Measurements from ENCODE around the gene CPXM2. TPM values are rescaled to one million over a fixed set of nuclear protein-coding genes. Genes with fewer than 3 reads are reported as not detected.

CPXM2 gene
- total RNA-seq, 1 donor from 2014 or later, result 0.33 TPM

DNA sequence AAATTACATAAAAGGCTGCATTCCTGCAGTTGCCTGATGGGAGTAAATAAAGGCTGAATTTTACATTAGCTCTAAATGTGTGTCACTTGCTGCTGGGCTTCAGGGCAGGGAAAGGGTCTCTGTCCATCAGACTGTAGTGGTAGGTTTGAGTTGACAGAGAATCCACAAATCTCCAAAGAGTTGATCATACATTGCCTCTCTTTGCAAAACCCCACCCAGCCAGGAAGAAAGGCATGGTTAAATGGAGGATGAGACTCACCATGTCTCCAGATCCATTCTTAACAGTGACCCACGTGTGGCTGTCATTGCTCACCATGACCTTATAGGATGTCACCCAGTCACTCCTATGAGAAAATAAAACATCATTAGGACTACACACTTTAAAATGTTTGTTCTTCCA lies 92.8 kb downstream of the CPXM2 start:
- Mint-ChIP-seq H3K4me1 (ENCODE audit: unreplicated experiment) (peaks cover 14% of the 10 kb centered on the region), H3K9me3 (ENCODE audit: unreplicated experiment) (no peaks in the 10 kb centered on the region), H3K27me3 (ENCODE audit: unreplicated experiment) (peaks cover 2% of the 10 kb centered on the region), H3K36me3 (ENCODE audit: low read depth, unreplicated experiment) (no peaks in the 10 kb centered on the region), H3K27ac (ENCODE audit: unreplicated experiment) (no peak overlapping the region), H3K4me3 (ENCODE audit: unreplicated experiment) (no peak overlapping the region)
- TF ChIP-seq, protein P1, sequence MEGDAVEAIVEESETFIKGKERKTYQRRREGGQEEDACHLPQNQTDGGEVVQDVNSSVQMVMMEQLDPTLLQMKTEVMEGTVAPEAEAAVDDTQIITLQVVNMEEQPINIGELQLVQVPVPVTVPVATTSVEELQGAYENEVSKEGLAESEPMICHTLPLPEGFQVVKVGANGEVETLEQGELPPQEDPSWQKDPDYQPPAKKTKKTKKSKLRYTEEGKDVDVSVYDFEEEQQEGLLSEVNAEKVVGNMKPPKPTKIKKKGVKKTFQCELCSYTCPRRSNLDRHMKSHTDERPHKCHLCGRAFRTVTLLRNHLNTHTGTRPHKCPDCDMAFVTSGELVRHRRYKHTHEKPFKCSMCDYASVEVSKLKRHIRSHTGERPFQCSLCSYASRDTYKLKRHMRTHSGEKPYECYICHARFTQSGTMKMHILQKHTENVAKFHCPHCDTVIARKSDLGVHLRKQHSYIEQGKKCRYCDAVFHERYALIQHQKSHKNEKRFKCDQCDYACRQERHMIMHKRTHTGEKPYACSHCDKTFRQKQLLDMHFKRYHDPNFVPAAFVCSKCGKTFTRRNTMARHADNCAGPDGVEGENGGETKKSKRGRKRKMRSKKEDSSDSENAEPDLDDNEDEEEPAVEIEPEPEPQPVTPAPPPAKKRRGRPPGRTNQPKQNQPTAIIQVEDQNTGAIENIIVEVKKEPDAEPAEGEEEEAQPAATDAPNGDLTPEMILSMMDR (IDR thresholded peaks at IDR 0.05; ENCODE audit: unreplicated experiment), result no peak
- no peak for DNase-seq (ENCODE audit: low spot score)

DNA sequence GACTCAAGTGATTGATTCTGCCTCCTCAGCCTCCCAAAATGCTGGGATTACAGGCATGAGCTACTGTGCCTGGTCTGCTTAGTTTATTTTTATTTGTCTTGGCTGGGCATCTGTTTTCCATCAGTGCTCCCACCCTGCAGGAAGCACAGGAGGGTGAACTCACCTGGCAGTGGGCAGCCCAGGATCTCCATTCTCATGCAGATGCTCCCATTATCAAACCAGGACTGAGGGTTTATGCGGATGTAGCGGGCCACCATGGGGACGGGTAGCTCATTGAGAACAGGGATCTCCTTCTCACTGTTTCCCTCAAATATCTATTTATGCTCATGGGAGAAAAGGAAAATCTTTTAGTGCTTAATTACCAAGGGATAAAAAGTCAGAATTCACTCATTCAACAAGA lies 93.8 kb downstream of the CPXM2 start:
- peaks cover 14% of the 10 kb centered on the region for H3K4me1 Mint-ChIP-seq (ENCODE audit: unreplicated experiment)
- H3K27me3 Mint-ChIP-seq (ENCODE audit: unreplicated experiment), result peaks cover 2% of the 10 kb centered on the region
- DNase-seq (ENCODE audit: low spot score), result no peak
- no peak overlapping the region for H3K4me3 Mint-ChIP-seq (ENCODE audit: unreplicated experiment)
- TF ChIP-seq, protein P1 (IDR thresholded peaks at IDR 0.05; ENCODE audit: unreplicated experiment), result no peak
- no peak overlapping the region for H3K27ac Mint-ChIP-seq (ENCODE audit: unreplicated experiment)
- no peaks in the 10 kb centered on the region for H3K9me3 Mint-ChIP-seq (ENCODE audit: unreplicated experiment)
- no peaks in the 10 kb centered on the region for H3K36me3 Mint-ChIP-seq (ENCODE audit: low read depth, unreplicated experiment)

GRCh38 chr10:123796736-123797135 lies 94.9 kb downstream of the CPXM2 start:
- Mint-ChIP-seq H3K27me3 (ENCODE audit: unreplicated experiment) (peaks cover 5% of the 10 kb centered on the region), H3K36me3 (ENCODE audit: low read depth, unreplicated experiment) (no peaks in the 10 kb centered on the region), H3K9me3 (ENCODE audit: unreplicated experiment) (peaks cover under 1% of the 10 kb centered on the region), H3K4me1 (ENCODE audit: unreplicated experiment) (peaks cover 18% of the 10 kb centered on the region), H3K27ac (ENCODE audit: unreplicated experiment) (no peak overlapping the region), H3K4me3 (ENCODE audit: unreplicated experiment) (no peak overlapping the region)
- TF ChIP-seq, protein P1 (IDR thresholded peaks at IDR 0.05; ENCODE audit: unreplicated experiment), result no peak
- DNase-seq (ENCODE audit: low spot score), result no peak

DNA sequence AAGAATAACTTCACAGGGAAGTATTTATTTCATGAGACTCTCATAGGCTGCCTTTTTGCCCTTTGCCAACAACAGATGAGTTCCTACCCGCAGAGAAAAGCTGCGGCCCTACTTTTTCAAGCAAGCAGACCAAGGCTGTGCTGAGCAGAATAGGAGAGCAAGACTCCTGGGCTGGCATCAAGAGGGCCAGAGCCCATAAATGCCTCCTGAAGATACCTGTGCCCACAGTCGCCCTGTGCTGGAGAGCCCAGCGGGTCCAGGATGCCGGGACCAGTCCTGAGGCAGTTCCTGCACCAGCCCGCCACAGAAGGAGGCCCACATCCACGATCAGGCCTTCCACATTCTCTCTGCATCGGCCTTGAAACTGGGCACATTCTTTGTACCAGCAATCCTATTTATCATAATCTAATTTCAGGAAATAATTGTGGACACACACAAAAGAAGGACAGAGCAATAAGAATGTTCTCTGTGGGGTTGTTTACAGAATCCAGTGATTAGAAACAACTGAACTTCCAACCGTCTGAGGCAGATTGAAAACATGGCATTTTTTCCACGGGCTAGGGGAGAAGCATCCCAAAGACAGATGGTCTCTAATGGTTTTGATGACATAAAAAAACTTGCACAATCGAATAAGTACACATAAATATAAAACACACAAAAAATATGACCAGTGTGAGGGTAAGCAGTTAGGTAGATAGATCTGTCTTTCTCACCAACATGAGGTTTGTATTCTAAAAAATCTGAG lies 95.6 kb downstream of the CPXM2 start:
- Mint-ChIP-seq H3K9me3 (ENCODE audit: unreplicated experiment) (peaks cover 5% of the 10 kb centered on the region), H3K27ac (ENCODE audit: unreplicated experiment) (no peak overlapping the region), H3K36me3 (ENCODE audit: low read depth, unreplicated experiment) (peaks cover 4% of the 10 kb centered on the region), H3K4me1 (ENCODE audit: unreplicated experiment) (peaks cover 14% of the 10 kb centered on the region), H3K4me3 (ENCODE audit: unreplicated experiment) (no peak overlapping the region), H3K27me3 (ENCODE audit: unreplicated experiment) (peaks cover 6% of the 10 kb centered on the region)
- DNase-seq (ENCODE audit: low spot score), result no peak
- TF ChIP-seq, protein P1 (IDR thresholded peaks at IDR 0.05; ENCODE audit: unreplicated experiment), result no peak

DNA sequence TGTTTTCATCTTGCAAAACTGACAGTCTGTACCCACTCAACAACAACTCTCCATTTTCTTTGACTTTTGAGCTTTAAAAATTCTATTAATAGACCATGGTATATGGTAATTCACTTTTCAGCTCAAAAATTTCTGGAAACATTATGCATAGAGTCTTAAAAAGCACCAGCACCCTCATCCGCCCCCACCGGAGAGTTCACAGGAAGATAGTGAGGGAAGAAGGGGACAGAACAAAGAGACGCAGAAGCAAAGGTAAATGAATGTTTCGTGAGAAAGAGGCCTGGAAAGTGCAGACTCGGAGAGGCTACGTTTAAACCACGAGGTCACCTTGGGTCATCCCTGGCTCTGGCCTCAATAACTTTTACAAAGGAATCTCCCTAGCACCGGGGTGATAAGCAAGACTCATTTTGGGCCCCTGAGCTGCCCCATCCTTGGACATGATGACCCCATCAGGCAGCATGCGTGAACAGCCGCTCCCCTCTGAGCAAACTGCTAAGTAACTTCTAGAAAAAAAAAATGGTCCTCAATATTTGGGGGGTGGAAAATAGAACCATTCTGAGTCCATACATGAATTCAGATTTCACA lies 96.3 kb downstream of the CPXM2 start:
- TF ChIP-seq, protein P1 (IDR thresholded peaks at IDR 0.05; ENCODE audit: unreplicated experiment), result no peak
- Mint-ChIP-seq H3K4me3 (ENCODE audit: unreplicated experiment) (no peak overlapping the region), H3K27ac (ENCODE audit: unreplicated experiment) (no peak overlapping the region), H3K4me1 (ENCODE audit: unreplicated experiment) (peaks cover 8% of the 10 kb centered on the region), H3K36me3 (ENCODE audit: low read depth, unreplicated experiment) (peaks cover 9% of the 10 kb centered on the region), H3K27me3 (ENCODE audit: unreplicated experiment) (peaks cover 7% of the 10 kb centered on the region), H3K9me3 (ENCODE audit: unreplicated experiment) (peaks cover 5% of the 10 kb centered on the region)
- DNase-seq (ENCODE audit: low spot score), result no peak
